HAP-1 (cell line): ENCODE results near the gene MYRIP.

Experiments used
- DNase-seq, 2 experiments: peaks; one replicate each; pipeline ENCODE4 v3.0.0-alpha.2; 2016 to 2020; ENCODE audit warnings: low spot score in 2 of 2
- H3K27me3 ChIP-seq: fragments of 250-450 bp; sonication (Bioruptor Pico); 2 replicates; pipeline ENCODE4 v1.5.1; 2020; ENCODE audit warnings: low read depth, mild to moderate bottlenecking, moderate library complexity
- H3K36me3 ChIP-seq: fragments of 250-450 bp; sonication (Bioruptor Pico); replicated peaks from 2 replicates; pipeline ENCODE4 v1.5.1; 2020; ENCODE audit warnings: mild to moderate bottlenecking
- H3K4me1 ChIP-seq: fragments of 250-450 bp; sonication (Bioruptor Pico); 2 replicates; pipeline ENCODE4 v1.5.1; 2020; ENCODE audit warnings: mild to moderate bottlenecking
- H3K4me3 ChIP-seq: fragments of 250-450 bp; sonication (Bioruptor Pico); 2 replicates; pipeline ENCODE4 v1.5.1; 2020; ENCODE audit warnings: mild to moderate bottlenecking, moderate library complexity
- H3K9me3 ChIP-seq: fragments of 250-450 bp; sonication (Bioruptor Pico); 2 replicates; pipeline ENCODE4 v1.5.1; 2020; ENCODE audit warnings: mild to moderate bottlenecking, moderate library complexity
- in situ Hi-C: fragments of 300-500 bp; cut with MboI; formaldehyde crosslinking; loops from 3 replicates; pipeline ENCODE4 v1.14.3; 2020; ENCODE audit warnings: low sequenced_read_pairs, inconsistent platforms, mixed read lengths

Gene MYRIP

GRCh38 chr3:39892068-39892467 lies 82.7 kb downstream of the MYRIP start:
- Histone ChIP-seq H3K27me3 (no peaks in the 10 kb centered on the region), H3K4me3 (no peak overlapping the region), H3K9me3 (no peaks in the 10 kb centered on the region), H3K36me3 (no peaks in the 10 kb centered on the region), H3K4me1 (peaks cover 4% of the 10 kb centered on the region)
- DNase-seq: no peak
- in situ Hi-C loops: no loop called here

- Histone ChIP-seq H3K4me1 (peaks cover 24% of the 10 kb centered on the region), H3K9me3 (no peaks in the 10 kb centered on the region), H3K36me3 (no peaks in the 10 kb centered on the region), H3K4me3 (no peak overlapping the region), H3K27me3 (no peaks in the 10 kb centered on the region)
- DNase-seq: no peak
- in situ Hi-C loops: no loop called here
Measured at GRCh38 chr3:39896184-39896583, 86.8 kb downstream of the MYRIP start.

- H3K36me3 ChIP-seq: no peaks in the 10 kb centered on the region
- DNase-seq: no peak
- in situ Hi-C loops: no loop called here
- H3K27me3 ChIP-seq: no peaks in the 10 kb centered on the region
- peaks cover 24% of the 10 kb centered on the region for H3K4me1 ChIP-seq
- no peak overlapping the region for H3K4me3 ChIP-seq
- no peaks in the 10 kb centered on the region for H3K9me3 ChIP-seq
Measured at GRCh38 chr3:39900462-39901002, 91.1 kb downstream of the MYRIP start.

GRCh38 chr3:39903253-39903652 lies 93.8 kb downstream of the MYRIP start:
- Histone ChIP-seq H3K36me3 (no peaks in the 10 kb centered on the region), H3K4me3 (no peak overlapping the region), H3K4me1 (peaks cover 8% of the 10 kb centered on the region), H3K9me3 (no peaks in the 10 kb centered on the region), H3K27me3 (no peaks in the 10 kb centered on the region)
- in situ Hi-C loops: no loop called here
- DNase-seq: no peak

GRCh38 chr3:39905788-39906187 lies 96.4 kb downstream of the MYRIP start:
- DNase-seq: no peak
- Histone ChIP-seq H3K36me3 (no peaks in the 10 kb centered on the region), H3K27me3 (no peaks in the 10 kb centered on the region), H3K4me1 (no peaks in the 10 kb centered on the region), H3K4me3 (no peak overlapping the region), H3K9me3 (no peaks in the 10 kb centered on the region)
- in situ Hi-C loops: no loop called here

GRCh38 chr3:39907981-39908380 lies 98.6 kb downstream of the MYRIP start:
- no peak overlapping the region for H3K4me3 ChIP-seq
- no peaks in the 10 kb centered on the region for H3K27me3 ChIP-seq
- H3K4me1 ChIP-seq: no peaks in the 10 kb centered on the region
- in situ Hi-C loops: no loop called here
- no peaks in the 10 kb centered on the region for H3K36me3 ChIP-seq
- H3K9me3 ChIP-seq: no peaks in the 10 kb centered on the region
- DNase-seq: no peak

- Histone ChIP-seq H3K4me3 (no peak overlapping the region), H3K4me1 (no peaks in the 10 kb centered on the region), H3K27me3 (no peaks in the 10 kb centered on the region), H3K36me3 (no peaks in the 10 kb centered on the region), H3K9me3 (no peaks in the 10 kb centered on the region)
- no peak for DNase-seq
- in situ Hi-C loops: no loop called here
Measured at GRCh38 chr3:39910135-39910534, 100.7 kb downstream of the MYRIP start.

GRCh38 chr3:39910826-39911464 lies 101.5 kb downstream of the MYRIP start:
- in situ Hi-C loops: no loop called here
- no peaks in the 10 kb centered on the region for H3K4me1 ChIP-seq
- DNase-seq: no peak
- H3K9me3 ChIP-seq: no peaks in the 10 kb centered on the region
- H3K4me3 ChIP-seq: no peak overlapping the region
- no peaks in the 10 kb centered on the region for H3K36me3 ChIP-seq
- no peaks in the 10 kb centered on the region for H3K27me3 ChIP-seq

GRCh38 chr3:39911465-39912309 lies 102.3 kb downstream of the MYRIP start:
- in situ Hi-C loops: no loop called here
- Histone ChIP-seq H3K9me3 (no peaks in the 10 kb centered on the region), H3K27me3 (no peaks in the 10 kb centered on the region), H3K4me1 (no peaks in the 10 kb centered on the region), H3K36me3 (no peaks in the 10 kb centered on the region), H3K4me3 (no peak overlapping the region)
- DNase-seq: no peak

- H3K4me1 ChIP-seq: peaks cover 3% of the 10 kb centered on the region
- no peaks in the 10 kb centered on the region for H3K9me3 ChIP-seq
- no peaks in the 10 kb centered on the region for H3K27me3 ChIP-seq
- DNase-seq: no peak
- no peak overlapping the region for H3K4me3 ChIP-seq
- H3K36me3 ChIP-seq: no peaks in the 10 kb centered on the region
- in situ Hi-C loops: no loop called here
Measured at GRCh38 chr3:39915027-39915426, 105.6 kb downstream of the MYRIP start.

GRCh38 chr3:39917065-39917773 lies 107.8 kb downstream of the MYRIP start:
- Histone ChIP-seq H3K36me3 (no peaks in the 10 kb centered on the region), H3K27me3 (no peaks in the 10 kb centered on the region), H3K4me3 (no peak overlapping the region), H3K9me3 (no peaks in the 10 kb centered on the region), H3K4me1 (peaks cover 9% of the 10 kb centered on the region)
- no peak for DNase-seq
- in situ Hi-C loops: no loop called here

- Histone ChIP-seq H3K36me3 (no peaks in the 10 kb centered on the region), H3K9me3 (no peaks in the 10 kb centered on the region), H3K27me3 (no peaks in the 10 kb centered on the region), H3K4me3 (no peak overlapping the region), H3K4me1 (peaks cover 9% of the 10 kb centered on the region)
- in situ Hi-C loops: no loop called here
- DNase-seq: no peak
Measured at GRCh38 chr3:39919281-39919680, 109.9 kb downstream of the MYRIP start.

- H3K36me3 ChIP-seq: no peaks in the 10 kb centered on the region
- no peak overlapping the region for H3K4me3 ChIP-seq
- DNase-seq: no peak
- no peaks in the 10 kb centered on the region for H3K9me3 ChIP-seq
- in situ Hi-C loops: no loop called here
- no peaks in the 10 kb centered on the region for H3K27me3 ChIP-seq
- peaks cover 9% of the 10 kb centered on the region for H3K4me1 ChIP-seq
Measured at GRCh38 chr3:39920271-39920670, 110.9 kb downstream of the MYRIP start.

- no peaks in the 10 kb centered on the region for H3K36me3 ChIP-seq
Measured at GRCh38 chr3:39927479-39927878, 118.1 kb downstream of the MYRIP start.

More at GRCh38 chr3:39927479-39927878, 118.1 kb downstream of the MYRIP start:
- H3K9me3 ChIP-seq: no peaks in the 10 kb centered on the region
- in situ Hi-C loops: no loop called here
- no peaks in the 10 kb centered on the region for H3K4me1 ChIP-seq
- DNase-seq: no peak
- H3K4me3 ChIP-seq: no peak overlapping the region
- no peaks in the 10 kb centered on the region for H3K27me3 ChIP-seq
